Ovary (tissue), 9 donors: Measurements from ENCODE around the gene PIRT. TPM values are rescaled to one million over a fixed set of nuclear protein-coding genes. Genes with fewer than 3 reads are reported as not detected.

Experiments
- DNase-seq, 5 donors: peaks; one replicate each; pipeline ENCODE4 v3.0.0-alpha.2; 2019 to 2020
- H3K27ac ChIP-seq, 2 donors: fragments of 200-600 bp; one replicate each; pipeline versions ENCODE4 v1.5.1 to v1.8.0; 2019 to 2022
- H3K27me3 ChIP-seq: fragments of 200-600 bp; one replicate; pipeline ENCODE4 v1.8.0; 2022
- H3K36me3 ChIP-seq: fragments of 200-600 bp; sonication (generic); one replicate; pipeline ENCODE4 v1.5.1; 2019
- H3K4me1 ChIP-seq: one replicate; pipeline ENCODE4 v1.8.1; 2013; ENCODE audit warnings: mild to moderate bottlenecking, moderate library complexity; ENCODE audit not compliant: insufficient read depth
- H3K4me3 ChIP-seq: fragments of 200-600 bp; sonication (generic); one replicate; pipeline ENCODE4 v1.5.1; 2017
- H3K9me3 ChIP-seq, 2 donors: fragments of 200-600 bp in 1 of 2; sonication (generic) in 1 of 2; one replicate each; pipeline versions ENCODE4 v1.5.1 to v1.8.1; 2013 to 2019; ENCODE audit warnings: mild to moderate bottlenecking in 1 of 2, moderate library complexity in 1 of 2
- EP300 ChIP-seq: sonication (generic); formaldehyde crosslinking; IDR thresholded peaks from one replicate; pipeline ENCODE4 v1.6.1; 2017; ENCODE audit warnings: antibody characterized with exemption
- POLR2A ChIP-seq: fragments of 450-650 bp; IDR thresholded peaks from one replicate; pipeline ENCODE4 v1.6.1; 2017; ENCODE audit warnings: antibody characterized with exemption, mild to moderate bottlenecking, moderate library complexity
- WGBS, 3 donors: extraction: QIAGEN DNeasy Blood & Tissue Kit in 1 of 3; methylation state at CpG; one replicate each; pipeline versions ENCODE4 v1.1.5 to v1.1.7; 2013 to 2017; 5-methylcytosine and 5-hydroxymethylcytosine counted together
- intact Hi-C, 4 donors: fragments of 100-400 bp; cut with DNase I; formaldehyde crosslinking; loops; one replicate each; pipeline versions ENCODE4 v1.11.0 to v1.15.1; 2022 to 2023
- polyA plus RNA-seq, 2 donors: library from polyadenylated mRNA; stranded (reverse); fragments of 200-250 nt in 1 of 2; fragments of 350-450 nt in 1 of 2; fragmentation: Illumina TruSeq in 1 of 2; extraction: RNeasy Lipid Tissue Mini Kit (QIAGEN cat#74804) in 1 of 2; gene quantifications; one replicate each; pipeline ENCODE4 v1.2.3, GENCODE V29; 2013 to 2014
- total RNA-seq, 7 donors: library from RNA; depleted of rRNA in 2 of 7; stranded (reverse); fragments of >200 nt in 2 of 7; fragmentation: NEBNext Ultra II Directional in 3 of 7; extraction: Animal tissue kit (Norgen Biotek cat#: 25700) in 3 of 7; gene quantifications; one replicate each; pipeline versions ENCODE4 v1.1.0 to v1.2.4, GENCODE V29; 2016 to 2023
- TF ChIP-seq, protein P1 (sequence below), 3 donors: fragments of 450-650 bp in 2 of 3; fragments of 200-600 bp in 1 of 3; IDR thresholded peaks; one replicate each; pipeline versions ENCODE4 v1.5.1 to v1.8.0; 2016 to 2022; ENCODE audit warnings: antibody characterized with exemption in 3 of 3, mild to moderate bottlenecking in 1 of 3
- donor health status: DM: no; HTN: no; CAD: no; lungs with moderate emphysema.
- donor health status: DM: no; HTN: no; CAD: no.
- donor health status: Bipolar disorder and iron deficiency.
- donor health status: DM: yes; HTN: yes; CAD: no.
- donor health status: DM: no; HTN: no; CAD: no.
- donor health status: DM: yes; HTN: yes; CAD: no.

PIRT gene
- total and polyA plus RNA-seq, 9 donors = not detected

GRCh38 chr17:10787306-10788045 lies 50.4 kb downstream of the PIRT start:
- TF ChIP-seq, protein P1, sequence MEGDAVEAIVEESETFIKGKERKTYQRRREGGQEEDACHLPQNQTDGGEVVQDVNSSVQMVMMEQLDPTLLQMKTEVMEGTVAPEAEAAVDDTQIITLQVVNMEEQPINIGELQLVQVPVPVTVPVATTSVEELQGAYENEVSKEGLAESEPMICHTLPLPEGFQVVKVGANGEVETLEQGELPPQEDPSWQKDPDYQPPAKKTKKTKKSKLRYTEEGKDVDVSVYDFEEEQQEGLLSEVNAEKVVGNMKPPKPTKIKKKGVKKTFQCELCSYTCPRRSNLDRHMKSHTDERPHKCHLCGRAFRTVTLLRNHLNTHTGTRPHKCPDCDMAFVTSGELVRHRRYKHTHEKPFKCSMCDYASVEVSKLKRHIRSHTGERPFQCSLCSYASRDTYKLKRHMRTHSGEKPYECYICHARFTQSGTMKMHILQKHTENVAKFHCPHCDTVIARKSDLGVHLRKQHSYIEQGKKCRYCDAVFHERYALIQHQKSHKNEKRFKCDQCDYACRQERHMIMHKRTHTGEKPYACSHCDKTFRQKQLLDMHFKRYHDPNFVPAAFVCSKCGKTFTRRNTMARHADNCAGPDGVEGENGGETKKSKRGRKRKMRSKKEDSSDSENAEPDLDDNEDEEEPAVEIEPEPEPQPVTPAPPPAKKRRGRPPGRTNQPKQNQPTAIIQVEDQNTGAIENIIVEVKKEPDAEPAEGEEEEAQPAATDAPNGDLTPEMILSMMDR (IDR thresholded peaks at IDR 0.05) = no peak
- no peak for TF ChIP-seq EP300
- TF ChIP-seq POLR2A = no peak
- intact Hi-C loops = no loop called here
- H3K27ac ChIP-seq = no peak overlapping the region

DNA sequence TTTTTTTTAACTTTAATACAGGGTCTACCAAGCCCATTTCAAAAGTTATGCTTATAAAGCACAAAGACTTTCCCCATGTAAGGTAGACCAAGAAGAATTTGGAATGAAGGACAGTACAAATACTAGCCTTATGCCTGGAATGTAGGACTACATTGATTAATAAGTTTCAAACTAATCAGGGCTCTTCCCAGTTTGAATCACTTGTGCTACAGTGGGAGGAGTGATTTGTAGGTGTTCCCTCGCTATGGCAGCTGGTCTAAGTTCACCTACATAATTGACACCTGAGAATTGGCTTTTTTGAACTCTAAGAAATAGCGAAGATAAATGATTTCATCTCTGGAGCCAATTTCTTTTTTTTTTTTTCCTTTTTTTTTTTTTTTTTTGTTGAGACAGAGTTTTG lies 52.6 kb downstream of the PIRT start:
- intact Hi-C loops = no loop called here
- Histone ChIP-seq H3K36me3 (no peaks in the 10 kb centered on the region), H3K27me3 (no peaks in the 10 kb centered on the region), H3K27ac (no peak overlapping the region), H3K9me3 (no peaks in the 10 kb centered on the region), H3K4me3 (no peak overlapping the region), H3K4me1 (peaks cover 5% of the 10 kb centered on the region)
- no peak for DNase-seq
- no peak for TF ChIP-seq POLR2A
- no peak for TF ChIP-seq EP300
- TF ChIP-seq, protein P1 (IDR thresholded peaks at IDR 0.05) = no peak
- WGBS, 3 donors = 94 to 99% (median 99%) methylated on average over 2 of the region's 2 CpGs

More at GRCh38 chr17:10787306-10788045, 50.4 kb downstream of the PIRT start:
- 89 to 95% (median 93%) methylated on average over 5 of the region's 5 CpGs for WGBS, 3 donors
- H3K4me1 ChIP-seq = peaks cover 11% of the 10 kb centered on the region
- no peaks in the 10 kb centered on the region for H3K27me3 ChIP-seq
- no peak overlapping the region for H3K4me3 ChIP-seq
- DNase-seq = no peak
- H3K9me3 ChIP-seq = no peaks in the 10 kb centered on the region
- no peaks in the 10 kb centered on the region for H3K36me3 ChIP-seq

GRCh38 chr17:10779609-10780008 lies 58.3 kb downstream of the PIRT start:
- intact Hi-C loops = no loop called here

DNA sequence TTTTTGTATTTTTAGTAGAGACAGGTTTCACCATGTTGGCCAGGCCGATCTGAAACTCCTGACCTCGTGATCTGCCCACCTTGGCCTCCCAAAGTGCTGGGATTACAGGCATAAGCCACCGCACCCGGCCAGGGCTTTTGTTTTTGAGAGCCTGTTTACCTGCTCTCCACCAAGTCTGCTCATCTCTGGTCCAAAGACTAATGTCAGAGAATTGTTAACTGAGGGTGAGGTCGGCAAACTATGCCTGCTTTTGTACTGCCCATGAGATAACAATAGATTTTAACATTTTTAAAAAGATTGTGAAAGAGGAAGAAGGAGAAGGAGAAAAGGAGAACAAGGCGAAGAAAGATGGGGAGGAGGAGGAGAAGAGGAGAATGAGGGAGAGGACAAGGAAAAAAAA lies 60.0 kb downstream of the PIRT start:
- no peak for DNase-seq
- TF ChIP-seq POLR2A = no peak
- no peak for TF ChIP-seq EP300
- TF ChIP-seq, protein P1 (IDR thresholded peaks at IDR 0.05) = no peak
- Histone ChIP-seq H3K27ac (no peak overlapping the region), H3K36me3 (no peaks in the 10 kb centered on the region), H3K9me3 (no peaks in the 10 kb centered on the region), H3K4me1 (no peaks in the 10 kb centered on the region), H3K4me3 (no peak overlapping the region), H3K27me3 (no peaks in the 10 kb centered on the region)
- WGBS, 3 donors = 91 to 94% (median 92%) methylated on average over 6 of the region's 6 CpGs
- intact Hi-C loops = no loop called here

More at GRCh38 chr17:10779609-10780008, 58.3 kb downstream of the PIRT start:
- H3K4me3 ChIP-seq = no peak overlapping the region
- WGBS, 3 donors = 86 to 92% (median 88%) methylated on average over 2 of the region's 2 CpGs
- H3K4me1 ChIP-seq = no peaks in the 10 kb centered on the region
- TF ChIP-seq POLR2A = no peak
- TF ChIP-seq, protein P1 (IDR thresholded peaks at IDR 0.05) = no peak
- H3K27ac ChIP-seq = no peak overlapping the region
- no peaks in the 10 kb centered on the region for H3K9me3 ChIP-seq
- H3K27me3 ChIP-seq = no peaks in the 10 kb centered on the region
- no peaks in the 10 kb centered on the region for H3K36me3 ChIP-seq
- DNase-seq = no peak
